A549 treated with AZD2906 at 1 μM for 4 hours (cell line): ENCODE results near the gene UGT1A9. TPM values are rescaled to one million over a fixed set of nuclear protein-coding genes. Genes with fewer than 3 reads are reported as not detected.

ENCODE experiments used
- total RNA-seq: library from RNA; stranded (reverse); fragments of 200-300 nt; extraction: Qiagen RNA extraction; gene quantifications from 5 replicates; pipeline ENCODE4 v1.2.3, GENCODE V29; 2022

Gene UGT1A9
- total RNA-seq = 3.3 to 5.5 TPM (median 3.7 TPM) in 5 replicates

GRCh38 chr2:233671290-233672161, at the start of gene UGT1A9:
Gene UGT1A9, plus strand, starts transcription at chr2:233671898. Its CDS starts 37 bp downstream, at chr2:233671935.

GRCh38 chr2:233636306-233636705, 35.4 kb upstream of the UGT1A9 start, which contains the start of gene UGT1A10:
Gene UGT1A10, plus strand, starts transcription at chr2:233636448. Its CDS starts 75 bp downstream, at chr2:233636523.

GRCh38 chr2:233681521-233682099, 9.9 kb downstream of the UGT1A9 start, which contains the start of gene UGT1A7:
Gene UGT1A7, plus strand, starts transcription at chr2:233681901. Its CDS starts 37 bp downstream, at chr2:233681938.

GRCh38 chr2:233692648-233693047, 20.9 kb downstream of the UGT1A9 start, which contains the start of gene UGT1A6:
Gene UGT1A6, plus strand, starts transcription at chr2:233692890. Its CDS starts 115 bp downstream, at chr2:233693005.

GRCh38 chr2:233712611-233713261, 41.0 kb downstream of the UGT1A9 start, which contains the start of gene UGT1A5:
Gene UGT1A5, plus strand, starts transcription at chr2:233712907. Its CDS starts 85 bp downstream, at chr2:233712992.

GRCh38 chr2:233718552-233718951, 46.9 kb downstream of the UGT1A9 start, which contains the start of gene UGT1A4:
Gene UGT1A4, plus strand, starts transcription at chr2:233718736. Its CDS starts 85 bp downstream, at chr2:233718821.

GRCh38 chr2:233728723-233729301, 57.1 kb downstream of the UGT1A9 start, which contains the start of gene UGT1A3:
Gene UGT1A3, plus strand, starts transcription at chr2:233729042. Its CDS starts 85 bp downstream, at chr2:233729127.

GRCh38 chr2:233760043-233760442, 88.3 kb downstream of the UGT1A9 start, which contains the start of gene UGT1A1:
Gene UGT1A1, plus strand, starts transcription at chr2:233760270. Its CDS starts 18 bp downstream, at chr2:233760288.

GRCh38 chr2:233778030-233778429, 106.3 kb downstream of the UGT1A9 start, which contains the start of gene MROH2A:
Gene MROH2A, plus strand, starts transcription at chr2:233778330. Its CDS starts 1,029 bp downstream, at chr2:233779359.

Other genes starting within 250 kb of the UGT1A9 start
- gene USP40, start 105.1 kb upstream of the UGT1A9 start, total RNA-seq = 20.1 to 24.5 TPM (median 22.5 TPM) in 5 replicates
- 0.03 to 0.10 TPM (median 0.07 TPM) in 3 of 5 replicates, not detected in the others for gene UGT1A8, start 54.3 kb upstream of the UGT1A9 start, total RNA-seq
- 0.03 to 0.14 TPM (median 0.08 TPM) in 4 of 5 replicates, not detected in the other for gene UGT1A10, start 35.5 kb upstream of the UGT1A9 start, total RNA-seq
- 3.4 to 5.0 TPM (median 3.5 TPM) in 5 replicates for gene UGT1A7, start 10.0 kb downstream of the UGT1A9 start, total RNA-seq
- gene UGT1A6, start 21.0 kb downstream of the UGT1A9 start, total RNA-seq = 0.72 to 1.1 TPM (median 0.89 TPM) in 5 replicates
- 0.03 to 0.09 TPM (median 0.05 TPM) in 3 of 5 replicates, not detected in the others for gene UGT1A5, start 41.0 kb downstream of the UGT1A9 start, total RNA-seq
- gene UGT1A4, start 46.8 kb downstream of the UGT1A9 start, total RNA-seq = 0.06 to 0.11 TPM (median 0.06 TPM) in 3 of 5 replicates, not detected in the others
- 0.05 to 0.09 TPM (median 0.07 TPM) in 4 of 5 replicates, not detected in the other for gene UGT1A3, start 57.1 kb downstream of the UGT1A9 start, total RNA-seq
- 0.51 to 0.86 TPM (median 0.73 TPM) in 5 replicates for gene UGT1A1, start 88.4 kb downstream of the UGT1A9 start, total RNA-seq
- 0.11 to 0.23 TPM (median 0.18 TPM) in 4 of 5 replicates, not detected in the other for gene MROH2A, start 106.4 kb downstream of the UGT1A9 start, total RNA-seq
- gene HJURP, start 182.6 kb downstream of the UGT1A9 start, total RNA-seq = 48.3 to 54.8 TPM (median 50.4 TPM) in 5 replicates
- gene TRPM8, start 245.5 kb downstream of the UGT1A9 start, total RNA-seq = 0.20 to 0.47 TPM (median 0.30 TPM) in 4 of 5 replicates, not detected in the other